ENCODE results near the gene VSNL1.

Gene VSNL1

DNA sequence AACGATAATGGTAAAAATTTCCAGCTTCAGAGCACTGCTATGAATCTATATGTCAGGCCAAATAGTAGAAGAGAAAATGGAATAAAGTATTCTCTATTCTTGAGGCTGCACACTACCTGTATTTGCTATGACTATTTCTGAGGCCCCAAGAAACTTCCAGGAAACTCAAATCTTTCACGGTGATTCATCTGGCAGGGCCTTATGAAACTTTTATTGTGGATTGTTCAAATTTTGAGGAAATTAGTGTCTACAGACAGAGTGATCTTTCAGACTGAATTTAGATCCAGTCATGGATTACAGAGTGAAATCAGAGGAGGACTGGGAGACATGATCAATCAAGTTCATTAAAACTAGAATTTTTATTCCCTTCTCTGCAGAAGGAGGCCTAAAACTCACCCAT, 4.1 kb upstream of the VSNL1 start:
- TF ChIP-seq, protein P1, sequence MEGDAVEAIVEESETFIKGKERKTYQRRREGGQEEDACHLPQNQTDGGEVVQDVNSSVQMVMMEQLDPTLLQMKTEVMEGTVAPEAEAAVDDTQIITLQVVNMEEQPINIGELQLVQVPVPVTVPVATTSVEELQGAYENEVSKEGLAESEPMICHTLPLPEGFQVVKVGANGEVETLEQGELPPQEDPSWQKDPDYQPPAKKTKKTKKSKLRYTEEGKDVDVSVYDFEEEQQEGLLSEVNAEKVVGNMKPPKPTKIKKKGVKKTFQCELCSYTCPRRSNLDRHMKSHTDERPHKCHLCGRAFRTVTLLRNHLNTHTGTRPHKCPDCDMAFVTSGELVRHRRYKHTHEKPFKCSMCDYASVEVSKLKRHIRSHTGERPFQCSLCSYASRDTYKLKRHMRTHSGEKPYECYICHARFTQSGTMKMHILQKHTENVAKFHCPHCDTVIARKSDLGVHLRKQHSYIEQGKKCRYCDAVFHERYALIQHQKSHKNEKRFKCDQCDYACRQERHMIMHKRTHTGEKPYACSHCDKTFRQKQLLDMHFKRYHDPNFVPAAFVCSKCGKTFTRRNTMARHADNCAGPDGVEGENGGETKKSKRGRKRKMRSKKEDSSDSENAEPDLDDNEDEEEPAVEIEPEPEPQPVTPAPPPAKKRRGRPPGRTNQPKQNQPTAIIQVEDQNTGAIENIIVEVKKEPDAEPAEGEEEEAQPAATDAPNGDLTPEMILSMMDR (conservative IDR thresholded peaks at IDR 0.05) = no peak
- no peak for TF ChIP-seq ZFX (IDR thresholded peaks at IDR 0.05)
- no peak overlapping the region for H3K27ac ChIP-seq

GRCh38 chr2:17538022-17538843, 2.3 kb upstream of the VSNL1 start:
- no peak overlapping the region for H3K27ac ChIP-seq
- TF ChIP-seq ZFX (IDR thresholded peaks at IDR 0.05) = no peak
- TF ChIP-seq, protein P1 (conservative IDR thresholded peaks at IDR 0.05) = no peak

GRCh38 chr2:17538844-17539554, 1.5 kb upstream of the VSNL1 start:
- TF ChIP-seq, protein P1 (conservative IDR thresholded peaks at IDR 0.05) = no peak
- TF ChIP-seq ZFX (IDR thresholded peaks at IDR 0.05) = no peak
- no peak overlapping the region for H3K27ac ChIP-seq

GRCh38 chr2:17539611-17540092, 844 bp upstream of the VSNL1 start:
- no peak overlapping the region; the same call in 1 of the 2 replicates for H3K27ac ChIP-seq
- TF ChIP-seq, protein P1 (conservative IDR thresholded peaks at IDR 0.05) = no peak
- TF ChIP-seq ZFX (IDR thresholded peaks at IDR 0.05) = no peak

DNA sequence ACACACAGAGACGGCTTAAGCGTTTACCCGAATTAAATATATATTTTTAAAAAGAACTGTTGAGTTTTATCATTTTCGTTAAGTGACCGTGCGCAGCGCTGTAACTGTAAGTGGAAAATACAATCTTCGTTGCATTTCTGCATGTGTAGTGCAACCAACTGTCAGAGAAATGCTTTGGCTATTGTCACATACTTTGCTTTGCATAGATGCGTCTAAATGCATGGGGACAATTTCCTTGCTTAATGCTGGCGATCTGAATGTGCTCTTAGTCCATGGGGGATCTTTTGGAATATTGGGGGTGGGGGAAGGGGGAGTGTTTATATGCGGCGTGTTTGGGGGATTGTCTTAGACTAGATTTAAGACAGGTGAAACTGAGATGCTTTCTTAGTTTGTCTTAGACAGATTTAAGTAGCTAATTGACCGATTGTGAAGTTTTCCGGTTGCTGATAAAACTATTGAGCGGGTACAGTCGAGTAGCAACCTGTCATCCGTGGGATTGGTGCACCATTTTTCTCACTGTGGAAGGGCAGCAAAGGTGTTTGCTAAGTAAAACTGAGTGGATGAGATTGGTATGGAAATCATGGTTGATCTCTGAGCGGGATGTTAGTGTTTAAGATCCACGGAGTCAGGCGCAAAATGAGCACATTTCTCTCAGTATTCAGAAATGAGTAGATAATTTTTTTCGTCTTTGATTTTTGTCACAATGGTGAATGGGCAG, 476 bp downstream of the VSNL1 start:
- TF ChIP-seq ZFX (IDR thresholded peaks at IDR 0.05) = no peak
- TF ChIP-seq, protein P1 (conservative IDR thresholded peaks at IDR 0.05) = no peak
- H3K27ac ChIP-seq = no peak overlapping the region

- TF ChIP-seq, protein P1 (conservative IDR thresholded peaks at IDR 0.05) = no peak
- no peak for TF ChIP-seq ZFX (IDR thresholded peaks at IDR 0.05)
- no peak overlapping the region for H3K27ac ChIP-seq
These were observed 1.0 kb downstream of the VSNL1 start for GRCh38 chr2:17541531-17541950.

All from C4-2B (cell line).